ENCODE data around the gene GPR139.

The GPR139 gene

GRCh38 chr16:20042848-20043247 is 30.8 kb downstream of the GPR139 start:
- no peak overlapping the region for H3K4me3 ChIP-seq (ENCODE audit: low read depth, low read length)
- TF ChIP-seq CTCF (conservative IDR thresholded peaks at IDR 0.05; ENCODE audit: low read depth, low read length), result no peak
- DNase-seq (ENCODE audit: low read depth), result no peak

- no peak overlapping the region for H3K4me3 ChIP-seq (ENCODE audit: low read depth, low read length)
- TF ChIP-seq CTCF (conservative IDR thresholded peaks at IDR 0.05; ENCODE audit: low read depth, low read length), result no peak
- DNase-seq (ENCODE audit: low read depth), result no peak
Measured at GRCh38 chr16:20041924-20042596, 31.6 kb downstream of the GPR139 start.

GRCh38 chr16:20040011-20040410 is 33.7 kb downstream of the GPR139 start:
- no peak for DNase-seq (ENCODE audit: low read depth)
- no peak for TF ChIP-seq CTCF (conservative IDR thresholded peaks at IDR 0.05; ENCODE audit: low read depth, low read length)
- H3K4me3 ChIP-seq (ENCODE audit: low read depth, low read length), result no peak overlapping the region

GRCh38 chr16:20029611-20030010 is 44.1 kb downstream of the GPR139 start:
- H3K4me3 ChIP-seq (ENCODE audit: low read depth, low read length), result no peak overlapping the region
- no peak for TF ChIP-seq CTCF (conservative IDR thresholded peaks at IDR 0.05; ENCODE audit: low read depth, low read length)
- DNase-seq (ENCODE audit: low read depth), result no peak

GRCh38 chr16:20026361-20027072 is 47.2 kb downstream of the GPR139 start:
- no peak for TF ChIP-seq CTCF (conservative IDR thresholded peaks at IDR 0.05; ENCODE audit: low read depth, low read length)
- H3K4me3 ChIP-seq (ENCODE audit: low read depth, low read length), result no peak overlapping the region
- no peak for DNase-seq (ENCODE audit: low read depth)

GRCh38 chr16:20023190-20023589 is 50.5 kb downstream of the GPR139 start:
- no peak overlapping the region for H3K4me3 ChIP-seq (ENCODE audit: low read depth, low read length)
- peak; percentile 7 for DNase-seq (ENCODE audit: low read depth)
- no peak for TF ChIP-seq CTCF (conservative IDR thresholded peaks at IDR 0.05; ENCODE audit: low read depth, low read length)

GRCh38 chr16:20020976-20021375 is 52.7 kb downstream of the GPR139 start:
- H3K4me3 ChIP-seq (ENCODE audit: low read depth, low read length), result no peak overlapping the region
- TF ChIP-seq CTCF (conservative IDR thresholded peaks at IDR 0.05; ENCODE audit: low read depth, low read length), result no peak
- no peak for DNase-seq (ENCODE audit: low read depth)

Data from choroid plexus epithelial cell (primary cell).